ENCODE measurements around the gene DPF1.
A peak's percentile ranks its signal among the peaks of the same experiment; 100 is the strongest.

GRCh38 chr19:38224014-38224862 is at the start of gene DPF1:
- TF ChIP-seq CREM (IDR thresholded peaks at IDR 0.05; ENCODE audit: low read depth): peak; percentile 72; the same call in 1 of the 2 replicates
- TF ChIP-seq CTCF (IDR thresholded peaks at IDR 0.05 in 2 of 3, conservative IDR thresholded peaks at IDR 0.05 in 1 of 3; ENCODE audit: control insufficient read depth in 2 of 3, extremely low read depth in 1 of 3, insufficient read depth in 1 of 3, low read depth in 3 of 3, low read length in 3 of 3): peak; percentile 28 to 42 (median 39); a peak in 4 of 6 replicates
- TF ChIP-seq TAF1 (IDR thresholded peaks at IDR 0.05; ENCODE audit: borderline replicate concordance, low read depth, low read length): no peak
- TF ChIP-seq CBFB (IDR thresholded peaks at IDR 0.05; ENCODE audit: low read depth): no peak
- peak; percentile 64 for TF ChIP-seq POLR2A (IDR thresholded peaks at IDR 0.05; ENCODE audit: low read depth, low read length)
- TF ChIP-seq PRDM15 (CRISPR knock-in tag; IDR thresholded peaks at IDR 0.05): no peak
- TF ChIP-seq EZH2 (IDR thresholded peaks at IDR 0.05; ENCODE audit: borderline replicate concordance, control insufficient read depth, low read depth, low read length): no peak
- TF ChIP-seq EP300 (IDR thresholded peaks at IDR 0.05; ENCODE audit: borderline replicate concordance in 1 of 2, control insufficient read depth in 1 of 2, low read depth in 2 of 2, low read length in 2 of 2): 0 out of 4 replicates have a peak, but pooled peaks of 1 of the 2 experiments have one; percentile 26
- no peak for TF ChIP-seq ZNF687 (IDR thresholded peaks at IDR 0.05)
- no peak for TF ChIP-seq ZNF274 (IDR thresholded peaks at IDR 0.05; ENCODE audit: insufficient read depth, insufficient read length)
